ENCODE measurements around the gene RGS11. TPM values are rescaled to one million over a fixed set of nuclear protein-coding genes. Genes with fewer than 3 reads are reported as not detected.

Gene RGS11
- total RNA-seq, 1 donor from 2014 or later: 32.6 TPM

- Histone ChIP-seq H3K36me3 (peaks cover 23 to 38% of the 10 kb centered on the region in 2 donors), H3K4me3 (peak overlapping the region; percentile 87), H3K27ac (peak overlapping the region; percentile 95 to 98), H3K4me1 (peaks cover 2 to 13% of the 10 kb centered on the region in 2 donors), H3K9me3 (no peaks in the 10 kb centered on the region), H3K27me3 (no peaks in the 10 kb centered on the region)
- DNase-seq (ENCODE audit: low spot score in 2 of 2): no peak
- intact Hi-C loops (cut with DNase I): no loop called here
- TF ChIP-seq, protein P1, sequence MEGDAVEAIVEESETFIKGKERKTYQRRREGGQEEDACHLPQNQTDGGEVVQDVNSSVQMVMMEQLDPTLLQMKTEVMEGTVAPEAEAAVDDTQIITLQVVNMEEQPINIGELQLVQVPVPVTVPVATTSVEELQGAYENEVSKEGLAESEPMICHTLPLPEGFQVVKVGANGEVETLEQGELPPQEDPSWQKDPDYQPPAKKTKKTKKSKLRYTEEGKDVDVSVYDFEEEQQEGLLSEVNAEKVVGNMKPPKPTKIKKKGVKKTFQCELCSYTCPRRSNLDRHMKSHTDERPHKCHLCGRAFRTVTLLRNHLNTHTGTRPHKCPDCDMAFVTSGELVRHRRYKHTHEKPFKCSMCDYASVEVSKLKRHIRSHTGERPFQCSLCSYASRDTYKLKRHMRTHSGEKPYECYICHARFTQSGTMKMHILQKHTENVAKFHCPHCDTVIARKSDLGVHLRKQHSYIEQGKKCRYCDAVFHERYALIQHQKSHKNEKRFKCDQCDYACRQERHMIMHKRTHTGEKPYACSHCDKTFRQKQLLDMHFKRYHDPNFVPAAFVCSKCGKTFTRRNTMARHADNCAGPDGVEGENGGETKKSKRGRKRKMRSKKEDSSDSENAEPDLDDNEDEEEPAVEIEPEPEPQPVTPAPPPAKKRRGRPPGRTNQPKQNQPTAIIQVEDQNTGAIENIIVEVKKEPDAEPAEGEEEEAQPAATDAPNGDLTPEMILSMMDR (IDR thresholded peaks at IDR 0.05): no peak
These were observed 47.4 kb downstream of the RGS11 start for GRCh38 chr16:228151-228851.

- intact Hi-C loops (cut with DNase I): no loop called here
- no peak overlapping the region for H3K27ac ChIP-seq
- no peaks in the 10 kb centered on the region for H3K9me3 ChIP-seq
- TF ChIP-seq, protein P1 (IDR thresholded peaks at IDR 0.05): no peak
- H3K27me3 ChIP-seq: no peaks in the 10 kb centered on the region
- H3K4me1 ChIP-seq: no peaks in the 10 kb centered on the region
- no peak for DNase-seq (ENCODE audit: low spot score in 2 of 2)
- H3K36me3 ChIP-seq: peaks cover 53 to 86% of the 10 kb centered on the region in 2 donors
- H3K4me3 ChIP-seq: no peak overlapping the region
These were observed 55.7 kb downstream of the RGS11 start for GRCh38 chr16:220021-220420.

Other genes starting within 250 kb of the RGS11 start
- not detected for gene POLR3K, start 222.3 kb downstream of the RGS11 start, total RNA-seq
- not detected for gene SNRNP25, start 222.1 kb downstream of the RGS11 start, total RNA-seq
- gene RHBDF1, start 203.3 kb downstream of the RGS11 start, total RNA-seq: 146 TPM
- gene MPG, start 197.7 kb downstream of the RGS11 start, total RNA-seq: 406 TPM
- 24.9 TPM for gene NPRL3, start 137.3 kb downstream of the RGS11 start, total RNA-seq
- gene HBZ, start 123.3 kb downstream of the RGS11 start, total RNA-seq: not detected
- not detected for gene HBM, start 110.0 kb downstream of the RGS11 start, total RNA-seq
- gene HBA2, start 103.1 kb downstream of the RGS11 start, total RNA-seq: 4,439 TPM
- 585 TPM for gene HBA1, start 99.3 kb downstream of the RGS11 start, total RNA-seq
- not detected for gene HBQ1, start 95.5 kb downstream of the RGS11 start, total RNA-seq
- 53.0 TPM for gene LUC7L, start 46.5 kb downstream of the RGS11 start, total RNA-seq
- gene FAM234A, start 41.1 kb downstream of the RGS11 start, total RNA-seq: 67.7 TPM
- not detected for gene ARHGDIG, start 4.6 kb upstream of the RGS11 start, total RNA-seq
- gene PDIA2, start 7.2 kb upstream of the RGS11 start, total RNA-seq: not detected
- 27.6 TPM for gene AXIN1, start 76.8 kb upstream of the RGS11 start, total RNA-seq
- gene MRPL28, start 94.6 kb upstream of the RGS11 start, total RNA-seq: 47.8 TPM
- gene PGAP6, start 106.0 kb upstream of the RGS11 start, total RNA-seq: 47.6 TPM
- 66.0 TPM for gene NME4, start 121.3 kb upstream of the RGS11 start, total RNA-seq
- gene DECR2, start 125.9 kb upstream of the RGS11 start, total RNA-seq: 44.0 TPM
- gene RAB11FIP3, start 149.7 kb upstream of the RGS11 start, total RNA-seq: 47.0 TPM